HL-60/S4 treated with phorbol 12-myristate 13-acetate at 8.2 ng/mL for 4 days and 3 days (cell line): Measurements from ENCODE around the gene STAM2.

Source experiments
- in situ Hi-C: fragments of 300-500 bp; cut with MboI; formaldehyde crosslinking; loops from 2 replicates; pipeline ENCODE4 v1.15.0; 2022; ENCODE audit warnings: low sequenced_read_pairs

STAM2 gene

GRCh38 chr2:152075461-152076050 is 100.0 kb downstream of the STAM2 start:
- in situ Hi-C loops, result no loop called here

GRCh38 chr2:152072011-152072410 is 103.6 kb downstream of the STAM2 start:
- in situ Hi-C loops, result no loop called here

- in situ Hi-C loops, result no loop called here
Measured at GRCh38 chr2:152071518-152071917, 104.0 kb downstream of the STAM2 start.

GRCh38 chr2:152071092-152071491 is 104.5 kb downstream of the STAM2 start:
- in situ Hi-C loops, result no loop called here

- in situ Hi-C loops, result no loop called here
Measured at GRCh38 chr2:152068226-152068625, 107.3 kb downstream of the STAM2 start.

- in situ Hi-C loops, result no loop called here
Measured at GRCh38 chr2:152067823-152068222, 107.7 kb downstream of the STAM2 start.
